ENCODE measurements around the gene PTPN3.
"Not testable (repeated sequence)": the region's sequence is repeated elsewhere in the genome, so short reads cannot be mapped to it uniquely, and the experiment has no call there.

DNA sequence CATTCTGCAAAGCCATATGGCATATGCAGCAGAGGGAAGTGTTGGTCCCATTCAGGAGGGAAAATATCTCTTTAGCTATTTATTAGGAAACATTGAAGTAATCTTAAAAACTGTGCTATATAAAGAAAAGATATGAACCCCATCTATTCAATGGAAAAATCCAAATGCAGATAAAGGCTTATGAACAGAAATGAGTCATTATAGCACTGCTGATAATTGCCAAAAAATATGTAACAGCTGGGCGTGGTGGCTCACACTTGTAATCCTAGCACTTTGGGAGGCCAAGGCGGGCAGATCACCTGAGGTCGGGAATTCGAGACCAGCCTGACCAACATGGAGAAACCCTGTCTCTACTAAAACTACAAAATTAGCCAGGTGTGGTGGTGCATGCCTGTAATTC is 11.9 kb upstream of the PTPN3 start:
- TF ChIP-seq, protein P1, sequence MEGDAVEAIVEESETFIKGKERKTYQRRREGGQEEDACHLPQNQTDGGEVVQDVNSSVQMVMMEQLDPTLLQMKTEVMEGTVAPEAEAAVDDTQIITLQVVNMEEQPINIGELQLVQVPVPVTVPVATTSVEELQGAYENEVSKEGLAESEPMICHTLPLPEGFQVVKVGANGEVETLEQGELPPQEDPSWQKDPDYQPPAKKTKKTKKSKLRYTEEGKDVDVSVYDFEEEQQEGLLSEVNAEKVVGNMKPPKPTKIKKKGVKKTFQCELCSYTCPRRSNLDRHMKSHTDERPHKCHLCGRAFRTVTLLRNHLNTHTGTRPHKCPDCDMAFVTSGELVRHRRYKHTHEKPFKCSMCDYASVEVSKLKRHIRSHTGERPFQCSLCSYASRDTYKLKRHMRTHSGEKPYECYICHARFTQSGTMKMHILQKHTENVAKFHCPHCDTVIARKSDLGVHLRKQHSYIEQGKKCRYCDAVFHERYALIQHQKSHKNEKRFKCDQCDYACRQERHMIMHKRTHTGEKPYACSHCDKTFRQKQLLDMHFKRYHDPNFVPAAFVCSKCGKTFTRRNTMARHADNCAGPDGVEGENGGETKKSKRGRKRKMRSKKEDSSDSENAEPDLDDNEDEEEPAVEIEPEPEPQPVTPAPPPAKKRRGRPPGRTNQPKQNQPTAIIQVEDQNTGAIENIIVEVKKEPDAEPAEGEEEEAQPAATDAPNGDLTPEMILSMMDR (IDR thresholded peaks at IDR 0.05; ENCODE audit: insufficient read depth, low read length, poor library complexity, severe bottlenecking), result not testable (repeated sequence)
- not testable (repeated sequence) for TF ChIP-seq EZH2phosphoT487 (conservative IDR thresholded peaks at IDR 0.05; ENCODE audit: low read length)

Data from SU-DHL-6 (cell line).